NCI-H1436 treated with DMSO at 0.1 percent for 48 hours (cell line): ENCODE data around the gene MYO7A.

Source experiments
- DNase-seq: peaks from one replicate; lab custom pipeline; 2025; lab: John Stamatoyannopoulos, UW

MYO7A gene

DNA sequence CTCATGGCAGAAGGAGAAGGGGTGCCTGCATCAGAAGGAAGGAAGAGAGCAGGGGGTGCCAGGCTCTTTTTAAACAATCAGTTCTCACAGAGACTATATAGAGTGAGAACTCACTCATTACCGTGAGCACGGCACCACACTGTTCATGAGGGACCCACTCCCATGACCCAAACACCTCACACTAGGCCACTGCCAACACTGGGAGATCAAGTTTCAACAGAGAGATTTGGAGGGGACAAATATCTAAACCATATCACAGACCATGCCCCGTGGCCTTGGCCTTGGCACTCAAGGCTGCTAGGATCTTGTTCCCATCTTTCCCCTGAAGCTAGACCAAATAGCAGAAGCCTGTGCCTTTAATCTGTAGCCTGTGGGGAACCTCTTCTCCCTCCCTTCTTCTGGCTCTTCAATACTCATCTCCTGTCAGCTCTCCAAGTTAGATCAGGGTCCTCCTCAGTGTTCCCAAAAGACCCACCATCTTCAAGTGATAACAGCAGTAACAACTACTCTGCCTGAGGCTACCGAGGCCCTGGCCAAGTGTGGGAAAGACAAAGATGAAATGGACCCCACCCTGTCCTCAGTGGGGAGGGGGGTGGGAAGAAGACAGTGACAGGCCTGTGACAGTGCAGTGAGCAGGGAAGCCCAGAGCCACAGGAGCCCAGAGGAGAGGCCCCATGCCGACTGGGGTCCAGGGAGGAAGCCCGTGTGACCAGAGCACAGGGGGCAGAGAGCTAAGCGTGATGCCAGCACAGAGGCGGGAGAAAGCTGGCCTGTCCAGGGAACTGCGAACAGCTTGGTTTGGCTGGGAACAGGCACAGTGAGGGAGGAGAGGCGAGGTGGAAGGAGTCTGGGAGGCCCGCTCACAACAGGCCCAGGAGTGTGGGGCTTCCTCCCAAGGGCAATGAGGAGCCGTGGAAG is 72.6 kb downstream of the MYO7A start:
- no peak for DNase-seq

- no peak for DNase-seq
Measured at GRCh38 chr11:77201370-77201769, 73.3 kb downstream of the MYO7A start.

DNA sequence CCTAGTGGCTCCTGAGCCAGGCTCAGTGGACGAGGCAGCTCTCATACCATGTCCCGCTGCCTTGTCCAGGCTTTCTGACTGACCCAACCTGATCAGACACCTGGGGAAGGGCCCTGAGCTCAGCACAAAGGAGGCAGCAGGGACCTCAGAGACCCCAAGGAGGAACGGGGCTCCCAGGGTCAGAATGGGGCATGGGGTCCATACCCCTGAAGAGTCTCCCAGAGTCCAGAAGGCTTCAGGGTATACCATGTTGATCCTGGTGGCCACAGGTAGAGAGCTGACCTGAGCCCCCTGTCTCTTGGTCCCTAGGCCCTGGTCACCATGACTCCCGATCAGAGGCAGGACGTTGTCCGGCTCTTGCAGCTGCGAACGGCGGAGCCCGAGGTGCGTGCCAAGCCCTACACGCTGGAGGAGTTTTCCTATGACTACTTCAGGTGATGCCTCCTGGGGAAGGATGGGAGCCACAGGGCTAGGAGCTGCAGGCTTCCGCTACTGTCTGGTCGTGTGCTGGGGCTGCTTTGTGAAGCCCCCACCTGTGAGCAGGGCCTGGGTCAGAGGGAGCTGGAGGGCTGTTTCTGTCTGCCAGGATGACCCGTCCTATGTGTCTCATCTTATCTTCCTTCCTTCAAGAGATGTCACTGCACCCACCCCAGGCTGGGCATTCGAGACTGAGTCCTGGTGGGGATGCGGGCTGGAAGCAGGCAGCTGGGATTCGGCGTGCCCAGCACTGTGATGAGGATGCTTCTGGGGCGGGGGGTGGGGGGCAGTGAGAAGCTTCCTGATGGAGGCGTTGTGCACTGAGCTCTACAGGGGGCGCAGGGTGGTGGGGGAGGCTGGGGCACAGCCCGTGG is 74.2 kb downstream of the MYO7A start:
- DNase-seq: no peak

DNA sequence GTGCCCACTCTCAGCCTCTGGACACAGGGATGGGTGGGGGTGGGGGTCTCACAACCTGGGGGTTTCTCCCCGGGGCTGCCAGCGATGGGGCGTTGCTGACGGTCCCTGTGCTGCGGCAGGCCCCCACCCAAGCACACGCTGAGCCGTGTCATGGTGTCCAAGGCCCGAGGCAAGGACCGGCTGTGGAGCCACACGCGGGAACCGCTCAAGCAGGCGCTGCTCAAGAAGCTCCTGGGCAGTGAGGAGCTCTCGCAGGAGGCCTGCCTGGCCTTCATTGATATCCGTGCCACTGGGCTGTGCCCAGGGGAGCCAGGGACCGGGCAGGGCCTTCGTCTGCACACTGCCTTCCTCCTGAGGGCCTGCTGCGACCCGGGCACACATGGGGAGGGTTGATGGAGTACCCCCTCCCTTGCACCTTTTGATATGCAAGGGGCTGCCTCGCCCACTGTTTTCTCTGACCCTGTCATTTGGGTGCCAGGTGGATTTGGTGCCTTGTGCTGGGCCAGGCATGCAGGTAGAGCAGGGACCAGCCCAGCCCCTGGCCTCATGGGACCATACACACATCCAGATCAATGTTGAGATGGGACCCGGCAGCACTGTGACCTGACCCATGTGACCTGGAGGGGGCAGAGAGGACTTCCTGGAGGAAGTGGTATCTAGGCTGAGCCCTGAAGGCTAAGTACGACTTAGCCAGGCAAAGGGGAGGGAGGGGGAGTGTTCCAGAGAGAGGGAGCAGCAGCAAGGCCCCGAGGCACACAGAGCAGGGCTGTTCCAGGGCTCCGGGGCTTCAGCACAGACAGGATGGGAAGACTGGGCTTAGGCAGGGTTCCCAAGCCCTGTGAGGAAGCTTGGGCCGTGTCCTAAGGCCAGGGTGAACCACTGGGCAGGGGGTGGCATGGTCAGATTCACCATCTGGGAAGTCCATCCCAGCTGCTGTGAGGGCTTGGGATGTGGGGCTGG is 75.2 kb downstream of the MYO7A start:
- no peak for DNase-seq

- no peak for DNase-seq
Measured at GRCh38 chr11:77203901-77204753, 76.1 kb downstream of the MYO7A start.

DNA sequence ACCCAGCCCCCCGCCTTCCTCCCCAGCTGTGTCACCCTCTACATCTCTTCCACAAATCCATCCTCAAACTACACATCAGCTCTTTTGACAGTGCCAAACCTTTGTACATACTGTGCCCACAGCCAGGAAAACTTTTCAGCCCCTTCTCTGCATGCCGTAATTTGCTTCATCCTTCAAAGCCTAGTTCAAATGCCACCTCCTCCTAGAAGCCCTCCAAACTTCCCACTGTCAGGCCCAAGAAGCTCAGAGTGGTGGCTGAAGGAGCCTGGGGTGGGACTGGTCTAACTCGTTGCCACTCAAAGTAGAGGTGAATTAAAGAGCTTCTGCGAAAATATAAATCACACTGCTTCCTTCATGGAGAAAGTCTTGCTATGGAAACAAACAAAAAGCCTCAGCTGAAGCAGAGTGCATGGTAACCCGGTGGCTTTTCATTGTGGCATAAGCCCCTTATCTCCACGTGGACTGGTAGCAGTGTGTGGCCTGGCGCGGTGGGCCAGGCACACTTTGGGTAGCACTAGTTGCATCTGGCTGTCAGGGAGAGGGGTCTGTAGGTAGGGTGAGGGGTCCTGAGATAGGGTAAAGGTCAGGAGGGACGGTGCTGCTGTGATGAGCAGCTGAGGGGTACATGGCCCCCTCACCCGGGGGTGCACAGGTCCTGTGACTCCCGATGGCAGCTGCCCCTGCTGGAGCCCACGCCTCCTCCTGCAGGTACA is 76.9 kb downstream of the MYO7A start:
- DNase-seq: no peak

- no peak for DNase-seq
Measured at GRCh38 chr11:77205467-77206263, 77.6 kb downstream of the MYO7A start.

DNA sequence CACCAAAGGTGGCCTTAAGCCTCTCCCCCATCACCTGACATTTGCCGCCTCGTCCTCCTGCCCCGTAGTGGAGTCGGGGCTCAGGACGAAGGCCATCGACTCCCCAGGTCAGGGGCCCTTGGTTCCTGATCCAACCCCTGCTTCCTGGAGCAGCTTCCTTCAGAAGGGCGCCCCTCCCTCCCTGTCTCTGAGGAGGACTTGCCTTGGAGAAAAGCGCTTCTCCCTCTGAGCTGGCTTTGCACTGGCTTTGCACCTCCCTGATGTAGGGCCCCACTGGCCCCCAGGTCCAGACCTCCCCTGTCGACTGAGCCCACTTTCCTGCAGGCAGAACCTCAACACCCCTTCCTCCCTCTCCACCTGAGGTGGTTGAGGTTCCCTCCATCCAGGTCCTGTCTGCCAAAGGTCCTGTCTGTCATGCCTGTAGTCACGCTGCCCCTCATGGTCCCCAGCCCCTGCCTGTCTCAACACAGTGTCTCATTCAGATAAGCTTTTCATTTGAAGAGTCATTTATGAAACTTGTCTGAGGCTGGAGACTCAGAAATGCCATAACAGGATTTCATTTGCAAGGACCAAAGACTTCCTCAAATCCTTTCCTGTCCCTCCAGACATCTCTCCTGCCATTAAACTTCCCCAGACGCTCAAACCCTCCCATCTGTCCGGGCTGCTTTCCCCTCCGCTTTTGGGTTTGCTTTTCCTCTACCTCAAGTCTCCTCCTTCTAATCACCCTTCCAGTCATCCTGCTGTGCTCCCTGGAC is 78.4 kb downstream of the MYO7A start:
- no peak for DNase-seq

DNA sequence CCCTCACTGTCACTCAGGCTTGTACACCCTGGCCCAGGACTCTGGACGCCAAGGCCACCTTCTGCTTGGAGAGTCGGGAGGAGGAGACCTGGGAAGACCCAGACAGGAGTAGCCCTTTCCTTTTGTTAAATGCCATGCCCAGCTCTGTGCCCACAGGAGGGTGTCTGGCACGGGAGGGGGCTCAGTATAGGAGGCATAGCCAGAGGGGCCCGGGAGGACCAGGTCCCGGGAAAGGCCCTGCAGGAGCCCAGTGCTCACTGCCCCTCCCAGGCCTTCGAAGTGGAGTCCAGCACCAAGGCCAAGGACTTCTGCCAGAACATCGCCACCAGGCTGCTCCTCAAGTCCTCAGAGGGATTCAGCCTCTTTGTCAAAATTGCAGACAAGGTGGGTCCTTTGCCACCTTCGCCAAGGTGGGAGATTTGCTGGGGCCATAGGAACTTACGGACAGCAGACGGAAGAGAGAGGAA is 79.0 kb downstream of the MYO7A start:
- no peak for DNase-seq

DNA sequence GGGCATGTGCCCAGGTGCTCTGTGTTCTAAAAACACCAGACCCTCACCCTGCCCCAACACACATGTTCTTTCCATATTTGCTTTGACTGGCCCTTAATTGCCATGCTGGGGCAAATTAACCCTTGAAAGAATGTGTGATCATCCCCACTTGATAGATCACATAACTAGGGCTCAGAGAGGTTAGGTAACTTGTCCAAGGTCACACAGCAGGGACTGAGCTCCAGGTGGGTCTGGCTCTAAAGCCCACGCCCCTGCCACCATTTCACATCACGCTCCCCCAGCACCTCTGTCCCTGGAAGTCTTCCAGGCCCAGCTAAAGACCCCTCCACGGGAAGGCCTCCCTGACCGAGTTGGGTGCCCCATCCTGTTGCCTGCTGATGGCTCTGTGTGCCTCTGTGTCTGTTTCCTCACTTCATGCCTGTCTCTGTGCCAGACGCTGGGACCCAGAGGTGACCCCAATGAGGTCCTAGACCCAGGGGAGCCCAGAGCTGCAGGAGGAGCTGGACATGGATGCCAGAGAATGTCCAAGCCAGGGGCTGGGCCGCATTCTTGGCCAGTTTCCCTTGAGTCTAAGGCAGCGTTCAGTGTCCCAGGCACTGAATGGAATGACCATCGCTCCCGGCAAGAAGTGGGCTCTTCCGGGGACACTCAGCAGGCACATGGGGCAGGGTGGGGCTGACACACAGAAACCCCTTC is 79.7 kb downstream of the MYO7A start:
- DNase-seq: no peak

- no peak for DNase-seq
Measured at GRCh38 chr11:77208535-77208934, 80.5 kb downstream of the MYO7A start.

DNA sequence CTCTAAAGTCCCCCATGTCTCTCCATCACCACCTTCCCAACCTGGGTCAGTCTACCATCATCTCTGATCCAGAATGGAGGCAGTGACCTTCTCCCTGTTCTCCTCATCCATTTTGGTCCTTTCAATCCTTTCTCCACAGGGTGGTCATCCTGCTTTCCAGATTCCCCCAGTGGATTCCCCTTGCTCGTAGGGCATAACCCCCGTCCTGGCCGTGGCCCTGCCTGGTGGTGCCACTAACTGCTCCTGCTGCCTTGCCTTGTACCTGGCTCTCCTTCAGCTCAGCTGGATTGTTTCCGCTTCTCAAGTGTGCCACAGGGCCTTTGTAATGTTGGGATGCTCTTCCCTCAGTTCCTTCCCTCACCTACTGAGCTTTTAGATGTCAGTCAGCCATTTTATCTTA is 81.6 kb downstream of the MYO7A start:
- DNase-seq: no peak

DNA sequence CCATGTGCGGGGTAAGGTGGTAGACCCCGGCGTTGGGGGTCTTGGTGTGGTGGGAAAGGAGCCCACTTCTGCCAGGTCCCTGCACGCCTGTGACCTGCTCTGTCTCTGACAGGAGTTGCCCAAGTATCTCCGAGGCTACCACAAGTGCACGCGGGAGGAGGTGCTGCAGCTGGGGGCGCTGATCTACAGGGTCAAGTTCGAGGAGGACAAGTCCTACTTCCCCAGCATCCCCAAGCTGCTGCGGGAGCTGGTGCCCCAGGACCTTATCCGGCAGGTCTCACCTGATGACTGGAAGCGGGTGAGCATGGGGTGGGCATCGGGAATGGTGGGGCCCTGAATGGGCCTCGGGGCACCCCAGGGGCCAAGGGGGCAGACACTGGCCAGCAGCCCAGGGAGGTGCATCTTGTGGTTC is 83.0 kb downstream of the MYO7A start:
- DNase-seq: no peak

- DNase-seq: no peak
Measured at GRCh38 chr11:77211594-77212251, 83.7 kb downstream of the MYO7A start.

- DNase-seq: no peak
Measured at GRCh38 chr11:77212314-77213007, 84.4 kb downstream of the MYO7A start.

DNA sequence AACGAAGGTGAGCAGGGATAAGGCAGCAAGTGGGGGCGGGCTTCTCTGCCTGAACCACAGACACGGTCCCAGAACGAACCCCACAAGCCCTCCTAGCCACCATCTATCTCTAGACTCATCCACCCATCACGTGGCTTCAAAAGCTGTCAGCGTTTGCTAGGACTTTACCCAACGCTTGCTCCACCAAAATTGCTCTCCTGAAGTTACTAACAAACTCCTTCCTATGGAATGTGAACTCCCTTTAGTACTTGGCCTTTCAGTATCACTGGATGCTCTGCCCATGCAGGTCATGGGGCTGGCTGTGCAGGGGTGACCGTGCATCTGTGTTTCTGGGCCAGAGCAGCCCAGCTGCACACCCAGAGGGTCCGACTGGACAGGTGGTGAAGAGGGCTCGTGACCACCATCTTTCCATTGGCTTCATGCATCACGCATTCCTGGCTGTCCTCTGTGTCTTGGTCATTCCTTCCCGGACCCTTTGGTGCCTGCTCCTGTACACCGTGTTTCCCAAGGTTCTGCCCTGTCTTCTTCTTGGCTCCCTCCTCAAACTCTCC is 85.1 kb downstream of the MYO7A start:
- no peak for DNase-seq
